ENCODE results near the gene GNG14. TPM values are rescaled to one million over a fixed set of nuclear protein-coding genes. Genes with fewer than 3 reads are reported as not detected.
"Not testable (repeated sequence)": the region's sequence is repeated elsewhere in the genome, so short reads cannot be mapped to it uniquely, and the experiment has no call there.

GNG14 gene
- total RNA-seq, 1 experiment from 2014 or later = not detected

DNA sequence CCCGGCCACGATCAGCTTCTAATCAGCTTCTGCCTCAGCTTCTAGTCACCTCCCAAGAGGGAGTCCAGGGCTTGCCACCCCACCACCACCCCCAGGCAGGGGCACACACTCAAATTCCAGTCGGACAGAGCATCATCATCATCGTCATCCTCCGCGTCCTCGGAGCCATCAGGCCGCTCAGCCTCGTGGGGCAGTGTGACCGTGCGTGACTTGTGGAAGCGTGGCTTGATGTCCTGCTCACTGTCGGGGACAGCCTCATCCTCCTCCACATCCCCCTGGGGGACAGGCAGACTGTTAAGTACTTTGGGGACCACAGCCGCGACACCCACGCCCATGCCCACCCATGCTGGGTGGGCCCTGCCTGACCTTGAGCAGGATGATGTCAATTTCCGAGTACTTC lies 23.4 kb downstream of the GNG14 start:
- Histone ChIP-seq H3K4me2 (ENCODE audit: low read length) (no peak overlapping the region), H3K27me3 (ENCODE audit: insufficient read depth, low read length) (no peaks in the 10 kb centered on the region), H3K4me3 (replicated peaks in 1 of 2; ENCODE audit: low read depth in 1 of 2, low read length in 2 of 2) (no peak overlapping the region), H3K9me2 (ENCODE audit: insufficient read depth) (no peaks in the 10 kb centered on the region), H3K9me3 (ENCODE audit: control insufficient read depth in 1 of 2, insufficient read depth in 1 of 2, low read depth in 1 of 2, low read length in 2 of 2) (no peaks in the 10 kb centered on the region), H3K79me2 (ENCODE audit: insufficient read depth, low read length) (peaks cover 30% of the 10 kb centered on the region; the same call in 1 of the 2 replicates), H3K27ac (ENCODE audit: low read depth, low read length) (no peak overlapping the region; the same call in 1 of the 2 replicates), H3K36me3 (ENCODE audit: control insufficient read depth in 1 of 2, insufficient read depth in 2 of 2, low read length in 2 of 2) (peaks cover 53 to 58% of the 10 kb centered on the region in 2 experiments), H2AFZ (ENCODE audit: low read depth, low read length, poor library complexity, severe bottlenecking) (no peak overlapping the region), H3K9ac (ENCODE audit: low read length) (no peak overlapping the region), H4K20me1 (ENCODE audit: insufficient read depth) (no peaks in the 10 kb centered on the region), H3K4me1 (ENCODE audit: control insufficient read depth in 1 of 2, insufficient read depth in 2 of 2, low read length in 2 of 2) (no peaks in the 10 kb centered on the region)
- ChIA-PET CTCF (no interaction called here), POLR2A (no interaction called here), RAD21 (ENCODE audit: low non-redundant PET in 1 of 2, low total read pairs in 2 of 2, uncharacterized antibody in 2 of 2, unreplicated experiment in 2 of 2) (no interaction called here)
- TF ChIP-seq POLR2AphosphoS5 (IDR thresholded peaks at IDR 0.05; ENCODE audit: low read depth, low read length) (no peak), ATF3 (IDR thresholded peaks at IDR 0.05) (no peak), EZH2 (IDR thresholded peaks at IDR 0.05) (no peak), CBX3 (IDR thresholded peaks at IDR 0.05; ENCODE audit: low read depth) (no peak), SRF (IDR thresholded peaks at IDR 0.05; ENCODE audit: low read depth) (no peak), TCF7L2 (IDR thresholded peaks at IDR 0.05; ENCODE audit: borderline replicate concordance, extremely low read depth, insufficient read depth, insufficient read length) (no peak), POLR2A (IDR thresholded peaks at IDR 0.05; ENCODE audit: borderline replicate concordance, extremely low read depth, insufficient read depth, insufficient read length) (no peak), CEBPB (IDR thresholded peaks at IDR 0.05; ENCODE audit: low read depth) (no peak)
- TF ChIP-seq, protein P1, sequence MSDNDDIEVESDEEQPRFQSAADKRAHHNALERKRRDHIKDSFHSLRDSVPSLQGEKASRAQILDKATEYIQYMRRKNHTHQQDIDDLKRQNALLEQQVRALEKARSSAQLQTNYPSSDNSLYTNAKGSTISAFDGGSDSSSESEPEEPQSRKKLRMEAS (IDR thresholded peaks at IDR 0.05) = no peak
- TF ChIP-seq, protein P2, sequence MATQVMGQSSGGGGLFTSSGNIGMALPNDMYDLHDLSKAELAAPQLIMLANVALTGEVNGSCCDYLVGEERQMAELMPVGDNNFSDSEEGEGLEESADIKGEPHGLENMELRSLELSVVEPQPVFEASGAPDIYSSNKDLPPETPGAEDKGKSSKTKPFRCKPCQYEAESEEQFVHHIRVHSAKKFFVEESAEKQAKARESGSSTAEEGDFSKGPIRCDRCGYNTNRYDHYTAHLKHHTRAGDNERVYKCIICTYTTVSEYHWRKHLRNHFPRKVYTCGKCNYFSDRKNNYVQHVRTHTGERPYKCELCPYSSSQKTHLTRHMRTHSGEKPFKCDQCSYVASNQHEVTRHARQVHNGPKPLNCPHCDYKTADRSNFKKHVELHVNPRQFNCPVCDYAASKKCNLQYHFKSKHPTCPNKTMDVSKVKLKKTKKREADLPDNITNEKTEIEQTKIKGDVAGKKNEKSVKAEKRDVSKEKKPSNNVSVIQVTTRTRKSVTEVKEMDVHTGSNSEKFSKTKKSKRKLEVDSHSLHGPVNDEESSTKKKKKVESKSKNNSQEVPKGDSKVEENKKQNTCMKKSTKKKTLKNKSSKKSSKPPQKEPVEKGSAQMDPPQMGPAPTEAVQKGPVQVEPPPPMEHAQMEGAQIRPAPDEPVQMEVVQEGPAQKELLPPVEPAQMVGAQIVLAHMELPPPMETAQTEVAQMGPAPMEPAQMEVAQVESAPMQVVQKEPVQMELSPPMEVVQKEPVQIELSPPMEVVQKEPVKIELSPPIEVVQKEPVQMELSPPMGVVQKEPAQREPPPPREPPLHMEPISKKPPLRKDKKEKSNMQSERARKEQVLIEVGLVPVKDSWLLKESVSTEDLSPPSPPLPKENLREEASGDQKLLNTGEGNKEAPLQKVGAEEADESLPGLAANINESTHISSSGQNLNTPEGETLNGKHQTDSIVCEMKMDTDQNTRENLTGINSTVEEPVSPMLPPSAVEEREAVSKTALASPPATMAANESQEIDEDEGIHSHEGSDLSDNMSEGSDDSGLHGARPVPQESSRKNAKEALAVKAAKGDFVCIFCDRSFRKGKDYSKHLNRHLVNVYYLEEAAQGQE (IDR thresholded peaks at IDR 0.05; ENCODE audit: low read depth) = no peak
- ATAC-seq = no peak
- intact Hi-C loops (cut with micrococcal nuclease) = no loop called here
- no TSS peak for BruUV-seq (replicated peaks)
- DNase-seq (ENCODE audit: low read depth, low spot score) = no peak

GRCh38 chr19:12712077-12712476 lies 24.3 kb downstream of the GNG14 start:
- intact Hi-C loops (cut with micrococcal nuclease); H3K9me3 ChIP-seq (ENCODE audit: control insufficient read depth in 1 of 2, insufficient read depth in 1 of 2, low read depth in 1 of 2, low read length in 2 of 2); H3K4me2 ChIP-seq (ENCODE audit: low read length); POLR2A ChIA-PET; H2AFZ ChIP-seq (ENCODE audit: low read depth, low read length, poor library complexity, severe bottlenecking); RAD21 ChIA-PET (ENCODE audit: low non-redundant PET in 1 of 2, low total read pairs in 2 of 2, uncharacterized antibody in 2 of 2, unreplicated experiment in 2 of 2); H4K20me1 ChIP-seq (ENCODE audit: insufficient read depth); H3K9ac ChIP-seq (ENCODE audit: low read length); H3K27me3 ChIP-seq (ENCODE audit: insufficient read depth, low read length); ATAC-seq; BruUV-seq (replicated peaks); H3K27ac ChIP-seq (ENCODE audit: low read depth, low read length); CTCF ChIA-PET; H3K4me3 ChIP-seq (replicated peaks in 1 of 2; ENCODE audit: low read depth in 1 of 2, low read length in 2 of 2); DNase-seq (ENCODE audit: low read depth, low spot score); H3K4me1 ChIP-seq (ENCODE audit: control insufficient read depth in 1 of 2, insufficient read depth in 2 of 2, low read length in 2 of 2); H3K9me2 ChIP-seq (ENCODE audit: insufficient read depth): not testable (repeated sequence)
- Histone ChIP-seq H3K36me3 (ENCODE audit: control insufficient read depth in 1 of 2, insufficient read depth in 2 of 2, low read length in 2 of 2) (peaks cover 51 to 56% of the 10 kb centered on the region in 2 experiments), H3K79me2 (ENCODE audit: insufficient read depth, low read length) (peaks cover 39% of the 10 kb centered on the region; the same call in 1 of the 2 replicates)

- BruUV-seq (replicated peaks); H4K20me1 ChIP-seq (ENCODE audit: insufficient read depth); DNase-seq (ENCODE audit: low read depth, low spot score); H3K9me2 ChIP-seq (ENCODE audit: insufficient read depth); CTCF ChIA-PET; H3K9ac ChIP-seq (ENCODE audit: low read length); H3K4me1 ChIP-seq (ENCODE audit: control insufficient read depth in 1 of 2, insufficient read depth in 2 of 2, low read length in 2 of 2); H3K4me2 ChIP-seq (ENCODE audit: low read length); intact Hi-C loops (cut with micrococcal nuclease); H2AFZ ChIP-seq (ENCODE audit: low read depth, low read length, poor library complexity, severe bottlenecking); RAD21 ChIA-PET (ENCODE audit: low non-redundant PET in 1 of 2, low total read pairs in 2 of 2, uncharacterized antibody in 2 of 2, unreplicated experiment in 2 of 2); H3K4me3 ChIP-seq (replicated peaks in 1 of 2; ENCODE audit: low read depth in 1 of 2, low read length in 2 of 2); H3K27me3 ChIP-seq (ENCODE audit: insufficient read depth, low read length); H3K9me3 ChIP-seq (ENCODE audit: control insufficient read depth in 1 of 2, insufficient read depth in 1 of 2, low read depth in 1 of 2, low read length in 2 of 2); ATAC-seq; H3K27ac ChIP-seq (ENCODE audit: low read depth, low read length): not testable (repeated sequence)
- peaks cover 44 to 60% of the 10 kb centered on the region in 2 experiments for H3K36me3 ChIP-seq (ENCODE audit: control insufficient read depth in 1 of 2, insufficient read depth in 2 of 2, low read length in 2 of 2)
- peaks cover 51% of the 10 kb centered on the region for H3K79me2 ChIP-seq (ENCODE audit: insufficient read depth, low read length)
- POLR2A ChIA-PET = interaction anchor here (1.4 kb wide), 1 partner anchor 83 kb away, joined by 3 read pairs; no protein-coding TSS in a partner anchor
These were observed 25.5 kb downstream of the GNG14 start for GRCh38 chr19:12713304-12713703.
